ENCODE measurements around the gene PNP. TPM values are rescaled to one million over a fixed set of nuclear protein-coding genes. Genes with fewer than 3 reads are reported as not detected.
A peak's percentile ranks its signal among the peaks of the same experiment; 100 is the strongest.

Gene PNP
- polyA plus RNA-seq (12.3 and 12.6 TPM in 2 replicates), polyA minus RNA-seq (6.3 and 6.4 TPM in 2 replicates)

- H2AFZ ChIP-seq (ENCODE audit: low read depth, low read length) = peak within 1 kb of the TSS; percentile 94
- no peaks in the 10 kb centered on the region for H3K79me2 ChIP-seq (replicated peaks; ENCODE audit: insufficient read depth, low read length)
- peak within 1 kb of the TSS; percentile 98 for H3K4me2 ChIP-seq (ENCODE audit: low read length)
- H3K4me3 ChIP-seq (ENCODE audit: low read length) = peak within 1 kb of the TSS; percentile 98
- no peaks in the 10 kb centered on the region for H3F3A ChIP-seq (ENCODE audit: insufficient read depth, low read length, poor library complexity, severe bottlenecking)
- no peaks in the 10 kb centered on the region for H3K9me2 ChIP-seq (ENCODE audit: insufficient read depth, low read length)
- TF ChIP-seq REST (IDR thresholded peaks at IDR 0.05; ENCODE audit: borderline replicate concordance) (peak; percentile 73), POLR2AphosphoS5 (IDR thresholded peaks at IDR 0.05) (peak; percentile 83), CTCF (IDR thresholded peaks at IDR 0.05; ENCODE audit: poor library complexity, severe bottlenecking) (no peak), TAF1 (IDR thresholded peaks at IDR 0.05; ENCODE audit: low read depth) (peak; percentile 63), EP300 (conservative IDR thresholded peaks at IDR 0.05; ENCODE audit: poor library complexity, severe bottlenecking) (peak; percentile 6), MXI1 (conservative IDR thresholded peaks at IDR 0.05; ENCODE audit: poor library complexity, severe bottlenecking) (peak; percentile 65), SMC3 (conservative IDR thresholded peaks at IDR 0.05; ENCODE audit: poor library complexity) (peak; percentile 44), RAD21 (conservative IDR thresholded peaks at IDR 0.05) (peak; percentile 35), EZH2 (IDR thresholded peaks at IDR 0.05; ENCODE audit: borderline replicate concordance, insufficient read depth, low read length, poor library complexity, severe bottlenecking) (no peak)
- no peaks in the 10 kb centered on the region for H4K20me1 ChIP-seq (ENCODE audit: insufficient read depth)
- H3K9ac ChIP-seq (ENCODE audit: low read length) = peak within 1 kb of the TSS; percentile 77
- H3K36me3 ChIP-seq (ENCODE audit: insufficient read depth, low read length) = no peaks in the 10 kb centered on the region
- H3K27ac ChIP-seq (ENCODE audit: low read length) = peak within 1 kb of the TSS; percentile 53
- H3K27me3 ChIP-seq (ENCODE audit: insufficient read depth, low read depth, low read length) = no peaks in the 10 kb centered on the region
- no peaks in the 10 kb centered on the region for H3K9me3 ChIP-seq (ENCODE audit: low read length)
Observed at GRCh38 chr14:20469242-20469889, at the start of gene PNP. Gene PNP, plus strand, starts transcription at chr14:20469406. Its CDS starts 119 bp downstream, at chr14:20469525.

GRCh38 chr14:20419419-20419818 lies 49.8 kb upstream of the PNP start:
- no peak overlapping the region for H3K9ac ChIP-seq (ENCODE audit: low read length)
- no peaks in the 10 kb centered on the region for H4K20me1 ChIP-seq (ENCODE audit: insufficient read depth)
- H3F3A ChIP-seq (ENCODE audit: insufficient read depth, low read length, poor library complexity, severe bottlenecking) = no peaks in the 10 kb centered on the region
- H2AFZ ChIP-seq (ENCODE audit: low read depth, low read length) = no peak overlapping the region
- H3K4me3 ChIP-seq (ENCODE audit: low read length) = no peak overlapping the region
- H3K79me2 ChIP-seq (replicated peaks; ENCODE audit: insufficient read depth, low read length) = no peaks in the 10 kb centered on the region
- no peaks in the 10 kb centered on the region for H3K36me3 ChIP-seq (ENCODE audit: insufficient read depth, low read length)
- TF ChIP-seq RAD21 (conservative IDR thresholded peaks at IDR 0.05) (no peak), EP300 (conservative IDR thresholded peaks at IDR 0.05; ENCODE audit: poor library complexity, severe bottlenecking) (no peak)
- H3K9me2 ChIP-seq (ENCODE audit: insufficient read depth, low read length) = no peaks in the 10 kb centered on the region
- no peaks in the 10 kb centered on the region for H3K27me3 ChIP-seq (ENCODE audit: insufficient read depth, low read depth, low read length)
- no peak overlapping the region for H3K27ac ChIP-seq (ENCODE audit: low read length)
- no peak overlapping the region for H3K4me2 ChIP-seq (ENCODE audit: low read length)
- no peaks in the 10 kb centered on the region for H3K9me3 ChIP-seq (ENCODE audit: low read length)

All from neural cell (in vitro differentiated cells).